Measurements from ENCODE around the gene ZRANB1. TPM values are rescaled to one million over a fixed set of nuclear protein-coding genes. Genes with fewer than 3 reads are reported as not detected.

ZRANB1 gene
- total and polyA plus RNA-seq, 10 of the 15 experiments (the other 5 are each of a cell fraction or from before 2014, with no cell fraction given) = 1.7 to 11.8 (median 6.2) TPM

DNA sequence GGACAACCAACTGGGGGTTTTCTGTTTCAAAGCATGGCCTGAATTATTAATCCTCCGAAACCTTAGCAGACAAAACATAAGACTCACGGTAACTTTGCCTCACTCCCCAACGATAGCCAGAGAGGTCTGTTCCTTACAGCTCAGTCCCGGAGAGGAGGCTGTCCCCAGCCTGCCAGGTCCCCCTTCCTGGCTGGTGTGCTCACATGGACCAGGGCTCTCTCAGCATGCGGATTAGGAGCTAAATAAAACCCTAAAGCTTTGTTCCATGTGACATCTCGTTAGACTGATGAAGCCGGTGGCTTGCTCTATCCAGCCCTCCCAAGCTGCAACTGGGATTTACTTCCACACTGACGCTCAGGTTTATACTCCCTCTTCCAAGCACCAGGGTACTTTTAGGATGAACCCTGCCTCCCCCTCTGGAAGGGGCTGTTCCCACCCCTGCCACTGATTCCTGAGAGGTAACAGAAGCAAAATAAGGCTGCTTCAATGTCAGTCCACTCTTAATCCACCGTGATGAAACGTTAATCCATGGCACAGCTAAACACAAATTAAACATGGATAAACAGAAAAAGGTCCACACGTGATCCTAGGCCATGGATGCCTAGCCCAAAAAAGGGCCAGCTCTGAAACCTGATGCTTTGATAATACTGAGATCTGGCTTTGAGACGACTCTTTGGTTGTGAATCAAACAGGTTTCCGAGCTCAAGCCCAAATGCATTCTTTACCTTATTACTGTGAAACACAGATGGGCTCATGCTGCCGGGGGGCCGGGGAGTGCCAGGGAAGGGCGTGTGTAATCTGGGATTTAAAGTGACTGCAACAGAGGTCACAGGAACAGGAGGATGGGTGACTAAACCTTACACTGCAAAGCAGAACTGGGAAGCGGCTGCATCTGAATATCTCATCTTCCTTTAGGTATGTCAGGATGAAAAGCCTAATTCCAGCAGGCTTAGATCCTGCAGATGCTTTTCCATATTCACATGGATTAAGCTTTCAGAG, 86.2 kb downstream of the ZRANB1 start:
- DNase-seq (ENCODE audit: low read depth, low spot score) = no peak
- in situ Hi-C loops (cut with MboI) = no loop called here
- Histone ChIP-seq H4K20me1 (ENCODE audit: control insufficient read depth, insufficient read depth) (no peaks in the 10 kb centered on the region), H3K9ac (ENCODE audit: control insufficient read depth, insufficient read depth, low read length) (no peak overlapping the region), H3K36me3 (ENCODE audit: control insufficient read depth in 2 of 2, insufficient read depth in 2 of 2, low read length in 1 of 2) (no peaks in the 10 kb centered on the region), H2AFZ (ENCODE audit: control insufficient read depth, low read depth, low read length) (no peak overlapping the region), H3K27me3 (replicated peaks in 1 of 2; ENCODE audit: control insufficient read depth in 2 of 2, insufficient read depth in 2 of 2, low read length in 1 of 2) (peaks cover 2 to 4% of the 10 kb centered on the region in 2 experiments; a peak in 3 of 4 replicates), H3K27ac (ENCODE audit: control insufficient read depth, insufficient read depth) (no peak overlapping the region), H3K4me1 (ENCODE audit: control insufficient read depth, insufficient read depth, low read length) (no peaks in the 10 kb centered on the region), H3K4me3 (no peak overlapping the region), H3K4me2 (ENCODE audit: control insufficient read depth, insufficient read depth) (no peak overlapping the region), H3K9me3 (replicated peaks; ENCODE audit: control insufficient read depth, insufficient read depth, low read length) (no peaks in the 10 kb centered on the region), H3K79me2 (ENCODE audit: control insufficient read depth, insufficient read depth, low read length) (no peaks in the 10 kb centered on the region)
- no peak for FAIRE-seq
- ChIA-PET CTCF (interaction anchor here (0.9 kb wide), 1 partner anchor 20 kb away, joined by 4 read pairs; no protein-coding TSS in a partner anchor), SMC1A (ENCODE audit: uncharacterized antibody, unreplicated experiment) (no interaction called here), RAD21 (ENCODE audit: unreplicated experiment) (no interaction called here), POLR2A (no interaction called here)
- no TSS peak for BruUV-seq (replicated peaks)
- ATAC-seq = no peak
- intact Hi-C loops (cut with micrococcal nuclease; ENCODE audit: unreplicated experiment) = no loop called here
- 51% methylated on average over 17 of the region's 17 CpGs for WGBS (ENCODE audit: insufficient coverage, insufficient replicate concordance, low lambda C conversion rate, missing lambda C conversion rate)
- no peak for TF ChIP-seq BMI1 (IDR thresholded peaks at IDR 0.05; ENCODE audit: borderline replicate concordance)
- TF ChIP-seq ZZZ3 (IDR thresholded peaks at IDR 0.05; ENCODE audit: control insufficient read depth, insufficient read length, low read depth) = no peak
- TF ChIP-seq NFXL1 (IDR thresholded peaks at IDR 0.05; ENCODE audit: borderline replicate concordance) = no peak
- TF ChIP-seq SMAD1 (IDR thresholded peaks at IDR 0.05; ENCODE audit: low read depth, partially characterized antibody) = no peak
- TF ChIP-seq CHD2 (IDR thresholded peaks at IDR 0.05; ENCODE audit: borderline replicate concordance, low read depth, low read length) = no peak
- TF ChIP-seq, protein P1, sequence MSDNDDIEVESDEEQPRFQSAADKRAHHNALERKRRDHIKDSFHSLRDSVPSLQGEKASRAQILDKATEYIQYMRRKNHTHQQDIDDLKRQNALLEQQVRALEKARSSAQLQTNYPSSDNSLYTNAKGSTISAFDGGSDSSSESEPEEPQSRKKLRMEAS (IDR thresholded peaks at IDR 0.05; ENCODE audit: low read depth, low read length) = no peak
- TF ChIP-seq, protein P2, sequence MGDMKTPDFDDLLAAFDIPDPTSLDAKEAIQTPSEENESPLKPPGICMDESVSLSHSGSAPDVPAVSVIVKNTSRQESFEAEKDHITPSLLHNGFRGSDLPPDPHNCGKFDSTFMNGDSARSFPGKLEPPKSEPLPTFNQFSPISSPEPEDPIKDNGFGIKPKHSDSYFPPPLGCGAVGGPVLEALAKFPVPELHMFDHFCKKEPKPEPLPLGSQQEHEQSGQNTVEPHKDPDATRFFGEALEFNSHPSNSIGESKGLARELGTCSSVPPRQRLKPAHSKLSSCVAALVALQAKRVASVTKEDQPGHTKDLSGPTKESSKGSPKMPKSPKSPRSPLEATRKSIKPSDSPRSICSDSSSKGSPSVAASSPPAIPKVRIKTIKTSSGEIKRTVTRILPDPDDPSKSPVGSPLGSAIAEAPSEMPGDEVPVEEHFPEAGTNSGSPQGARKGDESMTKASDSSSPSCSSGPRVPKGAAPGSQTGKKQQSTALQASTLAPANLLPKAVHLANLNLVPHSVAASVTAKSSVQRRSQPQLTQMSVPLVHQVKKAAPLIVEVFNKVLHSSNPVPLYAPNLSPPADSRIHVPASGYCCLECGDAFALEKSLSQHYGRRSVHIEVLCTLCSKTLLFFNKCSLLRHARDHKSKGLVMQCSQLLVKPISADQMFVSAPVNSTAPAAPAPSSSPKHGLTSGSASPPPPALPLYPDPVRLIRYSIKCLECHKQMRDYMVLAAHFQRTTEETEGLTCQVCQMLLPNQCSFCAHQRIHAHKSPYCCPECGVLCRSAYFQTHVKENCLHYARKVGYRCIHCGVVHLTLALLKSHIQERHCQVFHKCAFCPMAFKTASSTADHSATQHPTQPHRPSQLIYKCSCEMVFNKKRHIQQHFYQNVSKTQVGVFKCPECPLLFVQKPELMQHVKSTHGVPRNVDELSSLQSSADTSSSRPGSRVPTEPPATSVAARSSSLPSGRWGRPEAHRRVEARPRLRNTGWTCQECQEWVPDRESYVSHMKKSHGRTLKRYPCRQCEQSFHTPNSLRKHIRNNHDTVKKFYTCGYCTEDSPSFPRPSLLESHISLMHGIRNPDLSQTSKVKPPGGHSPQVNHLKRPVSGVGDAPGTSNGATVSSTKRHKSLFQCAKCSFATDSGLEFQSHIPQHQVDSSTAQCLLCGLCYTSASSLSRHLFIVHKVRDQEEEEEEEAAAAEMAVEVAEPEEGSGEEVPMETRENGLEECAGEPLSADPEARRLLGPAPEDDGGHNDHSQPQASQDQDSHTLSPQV (IDR thresholded peaks at IDR 0.05) = no peak
- TF ChIP-seq, protein P3, sequence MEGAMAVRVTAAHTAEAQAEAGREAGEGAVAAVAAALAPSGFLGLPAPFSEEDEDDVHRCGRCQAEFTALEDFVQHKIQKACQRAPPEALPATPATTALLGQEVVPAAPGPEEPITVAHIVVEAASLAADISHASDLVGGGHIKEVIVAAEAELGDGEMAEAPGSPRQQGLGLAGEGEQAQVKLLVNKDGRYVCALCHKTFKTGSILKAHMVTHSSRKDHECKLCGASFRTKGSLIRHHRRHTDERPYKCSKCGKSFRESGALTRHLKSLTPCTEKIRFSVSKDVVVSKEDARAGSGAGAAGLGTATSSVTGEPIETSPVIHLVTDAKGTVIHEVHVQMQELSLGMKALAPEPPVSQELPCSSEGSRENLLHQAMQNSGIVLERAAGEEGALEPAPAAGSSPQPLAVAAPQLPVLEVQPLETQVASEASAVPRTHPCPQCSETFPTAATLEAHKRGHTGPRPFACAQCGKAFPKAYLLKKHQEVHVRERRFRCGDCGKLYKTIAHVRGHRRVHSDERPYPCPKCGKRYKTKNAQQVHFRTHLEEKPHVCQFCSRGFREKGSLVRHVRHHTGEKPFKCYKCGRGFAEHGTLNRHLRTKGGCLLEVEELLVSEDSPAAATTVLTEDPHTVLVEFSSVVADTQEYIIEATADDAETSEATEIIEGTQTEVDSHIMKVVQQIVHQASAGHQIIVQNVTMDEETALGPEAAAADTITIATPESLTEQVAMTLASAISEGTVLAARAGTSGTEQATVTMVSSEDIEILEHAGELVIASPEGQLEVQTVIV (IDR thresholded peaks at IDR 0.05; ENCODE audit: borderline replicate concordance, partially characterized antibody) = no peak
- TF ChIP-seq, protein P4, sequence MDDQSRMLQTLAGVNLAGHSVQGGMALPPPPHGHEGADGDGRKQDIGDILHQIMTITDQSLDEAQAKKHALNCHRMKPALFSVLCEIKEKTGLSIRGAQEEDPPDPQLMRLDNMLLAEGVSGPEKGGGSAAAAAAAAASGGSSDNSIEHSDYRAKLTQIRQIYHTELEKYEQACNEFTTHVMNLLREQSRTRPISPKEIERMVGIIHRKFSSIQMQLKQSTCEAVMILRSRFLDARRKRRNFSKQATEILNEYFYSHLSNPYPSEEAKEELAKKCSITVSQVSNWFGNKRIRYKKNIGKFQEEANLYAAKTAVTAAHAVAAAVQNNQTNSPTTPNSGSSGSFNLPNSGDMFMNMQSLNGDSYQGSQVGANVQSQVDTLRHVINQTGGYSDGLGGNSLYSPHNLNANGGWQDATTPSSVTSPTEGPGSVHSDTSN (IDR thresholded peaks at IDR 0.05; ENCODE audit: insufficient replicate concordance, low read depth, low read length) = no peak
- no peak for TF ChIP-seq PAX5 (IDR thresholded peaks at IDR 0.05; ENCODE audit: borderline replicate concordance, low read depth, low read length)
- TF ChIP-seq, protein P5, sequence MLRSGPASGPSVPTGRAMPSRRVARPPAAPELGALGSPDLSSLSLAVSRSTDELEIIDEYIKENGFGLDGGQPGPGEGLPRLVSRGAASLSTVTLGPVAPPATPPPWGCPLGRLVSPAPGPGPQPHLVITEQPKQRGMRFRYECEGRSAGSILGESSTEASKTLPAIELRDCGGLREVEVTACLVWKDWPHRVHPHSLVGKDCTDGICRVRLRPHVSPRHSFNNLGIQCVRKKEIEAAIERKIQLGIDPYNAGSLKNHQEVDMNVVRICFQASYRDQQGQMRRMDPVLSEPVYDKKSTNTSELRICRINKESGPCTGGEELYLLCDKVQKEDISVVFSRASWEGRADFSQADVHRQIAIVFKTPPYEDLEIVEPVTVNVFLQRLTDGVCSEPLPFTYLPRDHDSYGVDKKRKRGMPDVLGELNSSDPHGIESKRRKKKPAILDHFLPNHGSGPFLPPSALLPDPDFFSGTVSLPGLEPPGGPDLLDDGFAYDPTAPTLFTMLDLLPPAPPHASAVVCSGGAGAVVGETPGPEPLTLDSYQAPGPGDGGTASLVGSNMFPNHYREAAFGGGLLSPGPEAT (IDR thresholded peaks at IDR 0.05; ENCODE audit: low read depth) = no peak
